K562 (cell line): Measurements from ENCODE around the gene NF1. TPM values are rescaled to one million over a fixed set of nuclear protein-coding genes. Genes with fewer than 3 reads are reported as not detected.

Experiments
- ATAC-seq: fragments of 200-7000 bp; cut with Tn5 transposase; 3 replicates; pipeline ENCODE4 v1.9.1; 2020; ENCODE audit warnings: moderate library complexity
- BruUV-seq: library from RNA; stranded (reverse); fragments of 400-500 nt; replicated peaks from 2 replicates; lab custom pipeline; 2021; lab: Mats Ljungman, UMichigan
- CTCF ChIA-PET: fragments of 300-600 bp; formaldehyde crosslinking; extraction: SDS; loops from one replicate; lab custom pipeline; 2021; ENCODE audit warnings: low intra/inter-chr PET ratio; lab: Yijun Ruan, JAX
- POLR2A ChIA-PET: fragments of 300-600, 350-650 bp; sonication (Branson Sonifier 250); formaldehyde crosslinking; extraction: SDS; loops from one replicate; lab custom pipeline; 2021; ENCODE audit warnings: antibody characterized with exemption, inconsistent platforms; lab: Yijun Ruan, JAX
- DNase-seq, 4 experiments: peaks; one replicate each; pipeline versions ENCODE4 v3.0.0 to v3.0.0-alpha.2; 2011 to 2018; ENCODE audit warnings: low spot score in 3 of 4, mixed read lengths in 3 of 4; ENCODE audit errors: extremely low read depth in 1 of 4
- FAIRE-seq: peaks from 2 replicates; lab custom pipeline; 2011; peaks lifted over from hg19 to GRCh38; lab: Jason Lieb, UNC
- H2AFZ ChIP-seq: 2 replicates; pipeline ENCODE4 v1.6.0; 2011; ENCODE audit warnings: low read depth, low read length, control low read depth, inconsistent platforms
- H3K27ac ChIP-seq: fragments of 200-600 bp; 3 replicates; pipeline ENCODE4 v1.8.0; 2011; ENCODE audit warnings: low read depth, mild to moderate bottlenecking, control low read depth, inconsistent platforms, low read length, moderate library complexity, mixed read lengths; ENCODE audit errors: extremely low read depth
- H3K27me3 ChIP-seq, 2 experiments: fragments of 300-600 bp in 1 of 2; 2 replicates in 1 of 2; 3 replicates in 1 of 2; pipeline versions ENCODE4 v1.6.0 to v1.8.0; 2011; ENCODE audit warnings: inconsistent platforms in 2 of 2, low read length in 2 of 2, mild to moderate bottlenecking in 1 of 2, mixed read lengths in 1 of 2, moderate library complexity in 1 of 2; ENCODE audit not compliant: control insufficient read depth in 2 of 2, insufficient read depth in 2 of 2
- H3K36me3 ChIP-seq: fragments of 300-600 bp; 3 replicates; pipeline ENCODE4 v1.8.0; 2011; ENCODE audit warnings: mild to moderate bottlenecking, low read length, inconsistent platforms; ENCODE audit not compliant: control insufficient read depth, insufficient read depth
- H3K4me1 ChIP-seq, 2 experiments: fragments of 200-600 bp in 1 of 2; replicated peaks in 1 of 2; 2 replicates in 1 of 2; 3 replicates in 1 of 2; pipeline versions ENCODE4 v1.5.1 to v1.8.0; 2011; ENCODE audit warnings: inconsistent platforms in 2 of 2, low read length in 2 of 2, mild to moderate bottlenecking in 1 of 2, mixed read lengths in 1 of 2, moderate library complexity in 1 of 2; ENCODE audit not compliant: control insufficient read depth in 2 of 2, insufficient read depth in 2 of 2
- H3K4me2 ChIP-seq: 2 replicates; pipeline ENCODE4 v1.6.1; 2011; ENCODE audit warnings: low read length, control low read depth, inconsistent platforms, mixed read lengths; ENCODE audit not compliant: insufficient read depth
- H3K4me3 ChIP-seq: fragments of 200-600 bp; sonication (generic), shearing (Covaris generic); 2 replicates; pipeline ENCODE4 v1.5.1; 2016; ENCODE audit warnings: control low read depth, inconsistent platforms
- H3K79me2 ChIP-seq: fragments of 200-600 bp; 3 replicates; pipeline ENCODE4 v1.8.0; 2011; ENCODE audit warnings: low read length, inconsistent platforms; ENCODE audit not compliant: control insufficient read depth, insufficient read depth
- H3K9ac ChIP-seq, 2 experiments: 2 replicates each; pipeline versions ENCODE4 v1.6.0 to v1.6.1; 2011; ENCODE audit warnings: low read depth in 2 of 2, low read length in 2 of 2, control low read depth in 1 of 2, inconsistent platforms in 1 of 2, mild to moderate bottlenecking in 1 of 2, mixed read lengths in 1 of 2; ENCODE audit not compliant: insufficient read depth in 1 of 2
- H3K9me1 ChIP-seq: one replicate; pipeline ENCODE4 v1.6.0; 2011; ENCODE audit warnings: inconsistent platforms, mild to moderate bottlenecking, low read length, moderate library complexity; ENCODE audit not compliant: control insufficient read depth, insufficient read depth
- H3K9me3 ChIP-seq: replicated peaks from 2 replicates; pipeline ENCODE4 v1.5.1; 2011; ENCODE audit warnings: low read depth, low read length, inconsistent platforms; ENCODE audit not compliant: control insufficient read depth, insufficient read depth
- H4K20me1 ChIP-seq: replicated peaks from 2 replicates; pipeline ENCODE4 v1.6.1; 2011; ENCODE audit warnings: low read length, inconsistent platforms, mixed read lengths; ENCODE audit not compliant: control insufficient read depth, insufficient read depth
- ARID2 ChIP-seq: fragments of 450-650 bp; IDR thresholded peaks from 2 replicates; pipeline ENCODE4 v1.6.1; 2017; ENCODE audit warnings: antibody characterized with exemption, mild to moderate bottlenecking
- CREB3L1 ChIP-seq: fragments of 450-650 bp; IDR thresholded peaks from 2 replicates; pipeline ENCODE4 v1.6.1; 2014; ENCODE audit warnings: low read depth, mild to moderate bottlenecking, moderate library complexity, borderline replicate concordance
- E2F4 ChIP-seq: sonication (generic); formaldehyde crosslinking; IDR thresholded peaks from 2 replicates; pipeline ENCODE4 v1.8.0; 2022; ENCODE audit warnings: mild to moderate bottlenecking, low read depth, missing genetic modification reagents
- EGR1 ChIP-seq: fragments of 450-650 bp; conservative IDR thresholded peaks from 2 replicates; pipeline ENCODE4 v1.6.1; 2017; ENCODE audit warnings: mild to moderate bottlenecking
- NFATC3 ChIP-seq: fragments of 450-650 bp; IDR thresholded peaks from 2 replicates; pipeline ENCODE4 v1.6.1; 2017; ENCODE audit warnings: mild to moderate bottlenecking
- RB1 ChIP-seq: fragments of 450-650 bp; IDR thresholded peaks from 2 replicates; pipeline ENCODE4 v1.6.1; 2017; ENCODE audit warnings: low read depth, mild to moderate bottlenecking
- TCF15 ChIP-seq: fragments of 250-450 bp; sonication (Bioruptor Pico); IDR thresholded peaks from 2 replicates; pipeline ENCODE4 v1.8.0; 2022; ENCODE audit warnings: moderate library complexity, mild to moderate bottlenecking, inconsistent platforms
- TEAD1 ChIP-seq, 2 experiments: fragments of 450-650 bp in 1 of 2; sonication (generic) in 1 of 2; formaldehyde crosslinking; IDR thresholded peaks; 2 replicates each; pipeline versions ENCODE4 v1.4.0 to v1.8.0; 2020 to 2022; ENCODE audit warnings: mild to moderate bottlenecking in 2 of 2, missing genetic modification reagents in 1 of 2
- THAP12 ChIP-seq: fragments of 250-450 bp; sonication (Bioruptor Pico); IDR thresholded peaks from 2 replicates; pipeline ENCODE4 v1.9.0; 2021; ENCODE audit warnings: mild to moderate bottlenecking, inconsistent platforms
- ZBTB2 ChIP-seq: fragments of 450-650 bp; IDR thresholded peaks from 2 replicates; pipeline ENCODE4 v1.6.1; 2016; ENCODE audit warnings: antibody characterized with exemption
- ZFP91 ChIP-seq: sonication (generic); formaldehyde crosslinking; IDR thresholded peaks from 2 replicates; pipeline ENCODE4 v1.8.0; 2022; ENCODE audit warnings: mild to moderate bottlenecking, missing genetic modification reagents
- ZNF507 ChIP-seq: conservative IDR thresholded peaks from 2 replicates; pipeline ENCODE4 v1.6.1; 2017; ENCODE audit warnings: missing genetic modification characterization, missing compliant biosample characterization
- WGBS: fragments of 100-300 bp; shearing (Covaris generic); methylation state at CpG from one replicate; pipeline ENCODE4 v1.1.6; 2016; ENCODE audit warnings: low coverage, mixed read lengths; ENCODE audit not compliant: insufficient coverage; ENCODE audit errors: missing lambda C conversion rate; 5-methylcytosine and 5-hydroxymethylcytosine counted together
- in situ Hi-C: fragments of 300-500 bp; cut with MboI; formaldehyde crosslinking; loops from 4 replicates; pipeline ENCODE4 v1.15.0; 2018; ENCODE audit warnings: inconsistent platforms, mixed read lengths
- intact Hi-C: fragments of 100-400 bp; cut with micrococcal nuclease; formaldehyde crosslinking; loops from 2 replicates; pipeline ENCODE4 v1.14.2; 2022
- polyA plus RNA-seq, 8 experiments: library from polyadenylated mRNA; depleted of rRNA in 4 of 8; stranded (reverse) in 5 of 8; unstranded in 3 of 8; fragments of >200 nt; fragmentation: Nextera tagmentation in 2 of 8; fragmentation: Illumina TruSeq in 1 of 8; extraction: Ambion mirVana in 2 of 8; extraction: Trizol in 1 of 8; gene quantifications; 2 replicates each; pipeline versions ENCODE4 v1.2.1 to v1.2.3, GENCODE V29; 2011 to 2014; ENCODE audit warnings: inconsistent platforms in 1 of 8, missing spikeins in 1 of 8
- total RNA-seq, 7 experiments: library from RNA; depleted of rRNA in 6 of 7; stranded (reverse); fragments of >200 nt in 6 of 7; fragmentation: Illumina TruSeq in 2 of 7; extraction: Trizol in 2 of 7; gene quantifications; 2 replicates each; pipeline versions ENCODE4 v1.2.1 to v1.2.3, GENCODE V29; 2011 to 2021; ENCODE audit warnings: low replicate concordance in 1 of 7

Gene NF1
- total and polyA plus RNA-seq, 9 of the 15 experiments (the other 6 are each of a cell fraction or from before 2014, with no cell fraction given) = 3.4 to 41.9 (median 24.3) TPM

GRCh38 chr17:31327534-31328159 lies 232.9 kb downstream of the NF1 start:
- Histone ChIP-seq H3K27me3 (no peaks in the 10 kb centered on the region), H4K20me1 (no peaks in the 10 kb centered on the region), H3K9me3 (no peaks in the 10 kb centered on the region), H3K9ac (no peak overlapping the region), H3K4me1 (no peaks in the 10 kb centered on the region; a peak in 1 of 5 replicates), H3K9me1 (no peaks in the 10 kb centered on the region), H3K79me2 (no peaks in the 10 kb centered on the region), H3K4me2 (no peak overlapping the region), H3K27ac (no peak overlapping the region), H2AFZ (no peak overlapping the region), H3K36me3 (peaks cover 37% of the 10 kb centered on the region), H3K4me3 (no peak overlapping the region)
- ChIA-PET CTCF (no interaction called here), POLR2A (no interaction called here)
- FAIRE-seq (no peak), DNase-seq (no peak), ATAC-seq (no peak)
- intact Hi-C loops = no loop called here
- whole genome bisulfite sequencing = 89% methylated on average over 12 of the region's 12 CpGs
- in situ Hi-C loops = no loop called here
- no peak for TF ChIP-seq ARID2
- no peak for TF ChIP-seq THAP12 (CRISPR knock-in tag)
- TF ChIP-seq RB1 = no peak
- TF ChIP-seq TEAD1 (CRISPR knock-in tag; IDR thresholded peaks at IDR 0.05) = no peak
- TF ChIP-seq ZFP91 (CRISPR knock-in tag) = no peak
- TF ChIP-seq E2F4 (CRISPR knock-in tag) = no peak
- no peak for TF ChIP-seq ZBTB2
- TF ChIP-seq TCF15 (CRISPR knock-in tag) = no peak
- TF ChIP-seq ZNF507 (tag) = no peak
- no peak for TF ChIP-seq EGR1
- TF ChIP-seq CREB3L1 = no peak
- TF ChIP-seq NFATC3 = no peak
- no TSS peak for BruUV-seq
